GM12878 (cell line): ENCODE measurements around the gene ZNF22. TPM values are rescaled to one million over a fixed set of nuclear protein-coding genes. Genes with fewer than 3 reads are reported as not detected.

Experiments
- ATAC-seq: fragments of 200-7000 bp; cut with Tn5 transposase; 3 replicates; pipeline ENCODE4 v1.9.1; 2020; ENCODE audit warnings: mild to moderate bottlenecking, moderate library complexity
- BruUV-seq: library from RNA; stranded (reverse); fragments of 400-500 nt; replicated peaks from 2 replicates; lab custom pipeline; 2021; lab: Mats Ljungman, UMichigan
- CTCF ChIA-PET: fragments of 300-600 bp; sonication (Branson Sonifier 250); formaldehyde crosslinking; extraction: SDS; loops from one replicate; lab custom pipeline; 2021; ENCODE audit warnings: inconsistent platforms; lab: Yijun Ruan, JAX
- POLR2A ChIA-PET: fragments of 350-600 bp; formaldehyde crosslinking; extraction: SDS; loops from one replicate; lab custom pipeline; 2021; ENCODE audit warnings: inconsistent platforms; lab: Charles Lee
- RAD21 ChIA-PET: fragments of 300-600 bp; sonication (Branson Sonifier 250); formaldehyde crosslinking; loops from one replicate; lab custom pipeline; 2023; ENCODE audit warnings: antibody characterized with exemption; ENCODE audit not compliant: unreplicated experiment; lab: Charles Lee
- SMC1A ChIA-PET: fragments of 300-600 bp; sonication (Branson Sonifier 250); formaldehyde crosslinking; loops from one replicate; lab custom pipeline; 2023; ENCODE audit not compliant: unreplicated experiment, uncharacterized antibody; lab: Charles Lee
- DNase-seq: peaks from one replicate; pipeline ENCODE4 v3.0.0-alpha.2; 2011; ENCODE audit warnings: low read depth, low spot score
- FAIRE-seq: peaks from 3 replicates; lab custom pipeline; 2011; peaks lifted over from hg19 to GRCh38; lab: Jason Lieb, UNC
- H2AFZ ChIP-seq: 2 replicates; pipeline ENCODE4 v1.6.0; 2011; ENCODE audit warnings: low read depth, low read length, control low read depth; ENCODE audit not compliant: control insufficient read depth
- H3K27ac ChIP-seq: 2 replicates; pipeline ENCODE4 v1.5.1; 2011; ENCODE audit warnings: control low read depth; ENCODE audit not compliant: control insufficient read depth, insufficient read depth
- H3K27me3 ChIP-seq, 2 experiments: replicated peaks in 1 of 2; 2 replicates each; pipeline versions ENCODE4 v1.6.0 to v1.6.1; 2011; ENCODE audit warnings: low read length in 1 of 2; ENCODE audit not compliant: control insufficient read depth in 2 of 2, insufficient read depth in 2 of 2
- H3K36me3 ChIP-seq, 2 experiments: 2 replicates each; pipeline ENCODE4 v1.5.1; 2011; ENCODE audit warnings: low read length in 1 of 2; ENCODE audit not compliant: control insufficient read depth in 2 of 2, insufficient read depth in 2 of 2
- H3K4me1 ChIP-seq: 2 replicates; pipeline ENCODE4 v1.6.1; 2011; ENCODE audit warnings: mild to moderate bottlenecking, low read length, moderate library complexity, mixed read lengths; ENCODE audit not compliant: control insufficient read depth, insufficient read depth
- H3K4me2 ChIP-seq: 2 replicates; pipeline ENCODE4 v1.6.0; 2011; ENCODE audit warnings: control low read depth; ENCODE audit not compliant: control insufficient read depth, insufficient read depth
- H3K4me3 ChIP-seq: fragments of 200-600 bp; sonication (generic); 2 replicates; pipeline ENCODE4 v1.5.1; 2016
- H3K79me2 ChIP-seq: 2 replicates; pipeline ENCODE4 v1.6.0; 2011; ENCODE audit warnings: low read length; ENCODE audit not compliant: control insufficient read depth, insufficient read depth
- H3K9ac ChIP-seq: 2 replicates; pipeline ENCODE4 v1.8.0; 2011; ENCODE audit warnings: low read length, control low read depth, mixed read lengths; ENCODE audit not compliant: control insufficient read depth, insufficient read depth
- H3K9me3 ChIP-seq: replicated peaks from 3 replicates; pipeline ENCODE4 v1.5.1; 2011; ENCODE audit warnings: mild to moderate bottlenecking, low read length; ENCODE audit not compliant: control insufficient read depth, insufficient read depth
- H4K20me1 ChIP-seq: 2 replicates; pipeline ENCODE4 v1.6.0; 2011; ENCODE audit not compliant: control insufficient read depth, insufficient read depth
- BCL11A ChIP-seq: IDR thresholded peaks from 2 replicates; pipeline ENCODE4 v1.6.1; 2011; ENCODE audit warnings: low read depth, low read length
- BHLHE40 ChIP-seq, 2 experiments: fragments of 450-650 bp in 1 of 2; IDR thresholded peaks; 2 replicates each; pipeline ENCODE4 v1.6.1; 2011 to 2017; ENCODE audit warnings: low read depth in 2 of 2, borderline replicate concordance in 1 of 2, improper control_type of control experiment in 1 of 2, low read length in 1 of 2, mild to moderate bottlenecking in 1 of 2
- CBFB ChIP-seq: IDR thresholded peaks from 2 replicates; pipeline ENCODE4 v1.6.1; 2016; ENCODE audit warnings: antibody characterized with exemption, low read depth
- CBX5 ChIP-seq: sonication (generic); IDR thresholded peaks from 2 replicates; pipeline ENCODE4 v1.6.1; 2016; ENCODE audit warnings: low read depth, moderate library complexity, mild to moderate bottlenecking, inconsistent platforms
- CREB1 ChIP-seq: IDR thresholded peaks from 2 replicates; pipeline ENCODE4 v1.6.1; 2012; ENCODE audit warnings: low read depth, mild to moderate bottlenecking, inconsistent platforms
- DPF2 ChIP-seq: fragments of 450-650 bp; IDR thresholded peaks from 2 replicates; pipeline ENCODE4 v1.6.1; 2017; ENCODE audit warnings: mild to moderate bottlenecking
- KAT2A ChIP-seq: conservative IDR thresholded peaks from 2 replicates; pipeline ENCODE4 v1.6.1; 2011; ENCODE audit warnings: low read depth, low read length; ENCODE audit not compliant: control insufficient read depth
- KLF5 ChIP-seq: fragments of 450-650 bp; IDR thresholded peaks from 2 replicates; pipeline ENCODE4 v1.6.1; 2014; ENCODE audit warnings: mild to moderate bottlenecking; ENCODE audit not compliant: partially characterized antibody
- PAX5 ChIP-seq: IDR thresholded peaks from 2 replicates; pipeline ENCODE4 v1.6.1; 2011; ENCODE audit warnings: low read depth, low read length, borderline replicate concordance
- POLR2A ChIP-seq: IDR thresholded peaks from 2 replicates; pipeline ENCODE4 v1.6.1; 2011; ENCODE audit warnings: low read depth, mild to moderate bottlenecking, low read length
- SMAD5 ChIP-seq: IDR thresholded peaks from 2 replicates; pipeline ENCODE4 v1.6.1; 2016; ENCODE audit warnings: antibody characterized with exemption, low read depth
- TCF12 ChIP-seq: IDR thresholded peaks from 2 replicates; pipeline ENCODE4 v1.6.1; 2011; ENCODE audit warnings: low read depth, mild to moderate bottlenecking, low read length
- TCF3 ChIP-seq: IDR thresholded peaks from 2 replicates; pipeline ENCODE4 v1.6.1; 2012; ENCODE audit warnings: low read depth, mild to moderate bottlenecking, low read length, borderline replicate concordance; ENCODE audit not compliant: insufficient read depth
- YY1 ChIP-seq: IDR thresholded peaks from 2 replicates; pipeline ENCODE4 v1.6.1; 2011; ENCODE audit warnings: low read depth, mild to moderate bottlenecking, low read length
- ZNF24 ChIP-seq: fragments of 450-650 bp; IDR thresholded peaks from 2 replicates; pipeline ENCODE4 v1.6.1; 2017; ENCODE audit warnings: antibody characterized with exemption, mild to moderate bottlenecking
- WGBS: methylation state at CpG from one replicate; pipeline ENCODE4 v1.1.6; 2016; ENCODE audit warnings: low lambda C conversion rate; ENCODE audit not compliant: insufficient replicate concordance, insufficient coverage; ENCODE audit errors: missing lambda C conversion rate; 5-methylcytosine and 5-hydroxymethylcytosine counted together
- in situ Hi-C: fragments of 300-500 bp; cut with MboI; formaldehyde crosslinking; loops from 9 replicates; pipeline ENCODE4 v1.14.3; 2018; ENCODE audit warnings: mixed read lengths
- intact Hi-C: fragments of 100-400 bp; cut with micrococcal nuclease; formaldehyde crosslinking; loops from one replicate; pipeline ENCODE4 v1.14.2; 2022; ENCODE audit not compliant: unreplicated experiment
- polyA plus RNA-seq, 11 experiments: library from polyadenylated mRNA; depleted of rRNA in 4 of 11; unstranded in 6 of 11; stranded (reverse) in 5 of 11; fragments of >200 nt; fragmentation: Nextera tagmentation in 4 of 11; fragmentation: Illumina TruSeq in 1 of 11; extraction: Ambion mirVana in 4 of 11; extraction: Trizol in 1 of 11; gene quantifications; 1 replicate in 1 of 11; 2 replicates in 10 of 11; pipeline versions ENCODE4 v1.2.1 to v1.2.3, GENCODE V29; 2011 to 2016; ENCODE audit warnings: inconsistent platforms in 2 of 11, missing spikeins in 2 of 11, low read depth in 1 of 11
- total RNA-seq, 4 experiments: library from RNA; depleted of rRNA in 3 of 4; stranded (reverse); fragments of >200 nt in 3 of 4; fragmentation: Illumina TruSeq in 1 of 4; extraction: Trizol in 1 of 4; gene quantifications; 2 replicates each; pipeline versions ENCODE4 v1.2.1 to v1.2.3, GENCODE V29; 2013 to 2021
- TF ChIP-seq, protein P1 (sequence below), 3 experiments: IDR thresholded peaks in 2 of 3; conservative IDR thresholded peaks in 1 of 3; 2 replicates each; pipeline ENCODE4 v1.5.1; 2011; ENCODE audit warnings: low read depth in 3 of 3, low read length in 3 of 3, mild to moderate bottlenecking in 3 of 3, control low read depth in 2 of 3, moderate library complexity in 2 of 3, inconsistent platforms in 1 of 3, mixed read lengths in 1 of 3; ENCODE audit not compliant: control insufficient read depth in 2 of 3, insufficient read depth in 1 of 3; ENCODE audit errors: extremely low read depth in 1 of 3
- TF ChIP-seq, protein P2 (sequence below): IDR thresholded peaks from 2 replicates; pipeline ENCODE4 v1.6.1; 2012; ENCODE audit warnings: mild to moderate bottlenecking, low read depth, low read length
- TF ChIP-seq, protein P3 (sequence below): fragments of 450-650 bp; IDR thresholded peaks from 2 replicates; pipeline ENCODE4 v1.6.1; 2017; ENCODE audit warnings: low read depth, mild to moderate bottlenecking, moderate library complexity

ZNF22 gene
- total and polyA plus RNA-seq, 10 of the 15 experiments (the other 5 are each of a cell fraction or from before 2014, with no cell fraction given): 31.1 to 74.4 (median 43.8) TPM

- in situ Hi-C loops (no loop called here), intact Hi-C loops (no loop called here)
- no peak for FAIRE-seq
- no peak for ATAC-seq
- no peak for DNase-seq
- CTCF ChIA-PET: interaction anchor here (1.1 to 2.9 kb wide), 3 partner anchors 29 to 132 kb away, joined by 3 to 11 read pairs (median 3); no protein-coding TSS in a partner anchor
- H4K20me1 ChIP-seq: no peaks in the 10 kb centered on the region
- WGBS: 63% methylated on average over 9 of the region's 9 CpGs
- H3K9me3 ChIP-seq: no peaks in the 10 kb centered on the region
- peaks cover under 1% of the 10 kb centered on the region; the same call in 1 of the 2 replicates for H3K79me2 ChIP-seq
- TF ChIP-seq, protein P1, sequence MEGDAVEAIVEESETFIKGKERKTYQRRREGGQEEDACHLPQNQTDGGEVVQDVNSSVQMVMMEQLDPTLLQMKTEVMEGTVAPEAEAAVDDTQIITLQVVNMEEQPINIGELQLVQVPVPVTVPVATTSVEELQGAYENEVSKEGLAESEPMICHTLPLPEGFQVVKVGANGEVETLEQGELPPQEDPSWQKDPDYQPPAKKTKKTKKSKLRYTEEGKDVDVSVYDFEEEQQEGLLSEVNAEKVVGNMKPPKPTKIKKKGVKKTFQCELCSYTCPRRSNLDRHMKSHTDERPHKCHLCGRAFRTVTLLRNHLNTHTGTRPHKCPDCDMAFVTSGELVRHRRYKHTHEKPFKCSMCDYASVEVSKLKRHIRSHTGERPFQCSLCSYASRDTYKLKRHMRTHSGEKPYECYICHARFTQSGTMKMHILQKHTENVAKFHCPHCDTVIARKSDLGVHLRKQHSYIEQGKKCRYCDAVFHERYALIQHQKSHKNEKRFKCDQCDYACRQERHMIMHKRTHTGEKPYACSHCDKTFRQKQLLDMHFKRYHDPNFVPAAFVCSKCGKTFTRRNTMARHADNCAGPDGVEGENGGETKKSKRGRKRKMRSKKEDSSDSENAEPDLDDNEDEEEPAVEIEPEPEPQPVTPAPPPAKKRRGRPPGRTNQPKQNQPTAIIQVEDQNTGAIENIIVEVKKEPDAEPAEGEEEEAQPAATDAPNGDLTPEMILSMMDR (IDR thresholded peaks at IDR 0.05 in 2 of 3, conservative IDR thresholded peaks at IDR 0.05 in 1 of 3; ENCODE audit: control insufficient read depth in 2 of 3, extremely low read depth in 1 of 3, insufficient read depth in 1 of 3, low read depth in 3 of 3, low read length in 3 of 3): no peak
- TF ChIP-seq, protein P2, sequence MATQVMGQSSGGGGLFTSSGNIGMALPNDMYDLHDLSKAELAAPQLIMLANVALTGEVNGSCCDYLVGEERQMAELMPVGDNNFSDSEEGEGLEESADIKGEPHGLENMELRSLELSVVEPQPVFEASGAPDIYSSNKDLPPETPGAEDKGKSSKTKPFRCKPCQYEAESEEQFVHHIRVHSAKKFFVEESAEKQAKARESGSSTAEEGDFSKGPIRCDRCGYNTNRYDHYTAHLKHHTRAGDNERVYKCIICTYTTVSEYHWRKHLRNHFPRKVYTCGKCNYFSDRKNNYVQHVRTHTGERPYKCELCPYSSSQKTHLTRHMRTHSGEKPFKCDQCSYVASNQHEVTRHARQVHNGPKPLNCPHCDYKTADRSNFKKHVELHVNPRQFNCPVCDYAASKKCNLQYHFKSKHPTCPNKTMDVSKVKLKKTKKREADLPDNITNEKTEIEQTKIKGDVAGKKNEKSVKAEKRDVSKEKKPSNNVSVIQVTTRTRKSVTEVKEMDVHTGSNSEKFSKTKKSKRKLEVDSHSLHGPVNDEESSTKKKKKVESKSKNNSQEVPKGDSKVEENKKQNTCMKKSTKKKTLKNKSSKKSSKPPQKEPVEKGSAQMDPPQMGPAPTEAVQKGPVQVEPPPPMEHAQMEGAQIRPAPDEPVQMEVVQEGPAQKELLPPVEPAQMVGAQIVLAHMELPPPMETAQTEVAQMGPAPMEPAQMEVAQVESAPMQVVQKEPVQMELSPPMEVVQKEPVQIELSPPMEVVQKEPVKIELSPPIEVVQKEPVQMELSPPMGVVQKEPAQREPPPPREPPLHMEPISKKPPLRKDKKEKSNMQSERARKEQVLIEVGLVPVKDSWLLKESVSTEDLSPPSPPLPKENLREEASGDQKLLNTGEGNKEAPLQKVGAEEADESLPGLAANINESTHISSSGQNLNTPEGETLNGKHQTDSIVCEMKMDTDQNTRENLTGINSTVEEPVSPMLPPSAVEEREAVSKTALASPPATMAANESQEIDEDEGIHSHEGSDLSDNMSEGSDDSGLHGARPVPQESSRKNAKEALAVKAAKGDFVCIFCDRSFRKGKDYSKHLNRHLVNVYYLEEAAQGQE: no peak
- no peak for TF ChIP-seq TCF3
- TF ChIP-seq BCL11A: no peak
- TF ChIP-seq BHLHE40 (IDR thresholded peaks at IDR 0.05; ENCODE audit: borderline replicate concordance in 1 of 2, low read depth in 2 of 2, low read length in 1 of 2): no peak
- TF ChIP-seq CREB1: no peak
- TF ChIP-seq SMAD5: no peak
- TF ChIP-seq PAX5: no peak
- TF ChIP-seq YY1: no peak
- TF ChIP-seq KLF5: no peak
- TF ChIP-seq ZNF24: no peak
- TF ChIP-seq, protein P3, sequence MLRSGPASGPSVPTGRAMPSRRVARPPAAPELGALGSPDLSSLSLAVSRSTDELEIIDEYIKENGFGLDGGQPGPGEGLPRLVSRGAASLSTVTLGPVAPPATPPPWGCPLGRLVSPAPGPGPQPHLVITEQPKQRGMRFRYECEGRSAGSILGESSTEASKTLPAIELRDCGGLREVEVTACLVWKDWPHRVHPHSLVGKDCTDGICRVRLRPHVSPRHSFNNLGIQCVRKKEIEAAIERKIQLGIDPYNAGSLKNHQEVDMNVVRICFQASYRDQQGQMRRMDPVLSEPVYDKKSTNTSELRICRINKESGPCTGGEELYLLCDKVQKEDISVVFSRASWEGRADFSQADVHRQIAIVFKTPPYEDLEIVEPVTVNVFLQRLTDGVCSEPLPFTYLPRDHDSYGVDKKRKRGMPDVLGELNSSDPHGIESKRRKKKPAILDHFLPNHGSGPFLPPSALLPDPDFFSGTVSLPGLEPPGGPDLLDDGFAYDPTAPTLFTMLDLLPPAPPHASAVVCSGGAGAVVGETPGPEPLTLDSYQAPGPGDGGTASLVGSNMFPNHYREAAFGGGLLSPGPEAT: no peak
- no peak for TF ChIP-seq POLR2A
- TF ChIP-seq DPF2: no peak
- TF ChIP-seq CBFB: no peak
- TF ChIP-seq KAT2A: no peak
- no peak for TF ChIP-seq TCF12
- no peak for TF ChIP-seq CBX5
- peaks cover 10% of the 10 kb centered on the region for H3K4me1 ChIP-seq
- POLR2A ChIA-PET: interaction anchor here (0.6 to 2.2 kb wide), 3 partner anchors 8 to 38 kb away, joined by 3 to 7 read pairs (median 6); partner anchors contain the start of gene DEPP1
- no peak overlapping the region for H3K4me3 ChIP-seq
- no peak overlapping the region for H2AFZ ChIP-seq
- no peak overlapping the region for H3K4me2 ChIP-seq
- SMC1A ChIA-PET: interaction anchor here (0.7 to 2.6 kb wide), 4 partner anchors 11 to 64 kb away, joined by 3 to 10 read pairs (median 5); no protein-coding TSS in a partner anchor
- no peaks in the 10 kb centered on the region for H3K27me3 ChIP-seq
- RAD21 ChIA-PET: interaction anchor here (1.4 to 2.3 kb wide), 2 partner anchors 63 to 466 kb away, joined by 4 to 13 read pairs; no protein-coding TSS in a partner anchor
- no peak overlapping the region for H3K9ac ChIP-seq
- peaks cover 0 to 1% of the 10 kb centered on the region in 2 experiments; a peak in 1 of 4 replicates for H3K36me3 ChIP-seq
- BruUV-seq: no TSS peak
- H3K27ac ChIP-seq: no peak overlapping the region
Observed at GRCh38 chr10:44995914-44996669, 4.6 kb upstream of the ZNF22 start.
